Measurements from ENCODE around the gene ZNF860.

DNA sequence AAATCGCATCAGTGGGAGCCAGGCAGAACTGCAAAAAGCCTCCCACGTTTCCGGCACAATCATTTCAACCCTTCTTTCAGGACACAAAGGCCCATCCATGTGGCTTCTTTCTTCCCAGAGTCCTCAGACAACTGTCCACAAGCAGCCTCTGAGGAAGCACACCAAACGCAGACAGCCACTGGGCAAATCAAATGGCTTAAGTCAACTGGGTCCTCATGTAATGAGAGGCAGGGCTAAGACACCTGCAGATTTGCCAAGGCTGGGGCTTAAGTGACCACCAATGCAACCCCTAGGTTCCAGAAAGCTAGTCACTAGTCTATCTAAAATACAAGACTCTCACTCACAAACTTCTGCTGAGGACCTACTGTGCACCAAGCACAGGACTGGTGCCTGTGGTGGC is 8.5 kb upstream of the ZNF860 start:
- TF ChIP-seq, protein P1, sequence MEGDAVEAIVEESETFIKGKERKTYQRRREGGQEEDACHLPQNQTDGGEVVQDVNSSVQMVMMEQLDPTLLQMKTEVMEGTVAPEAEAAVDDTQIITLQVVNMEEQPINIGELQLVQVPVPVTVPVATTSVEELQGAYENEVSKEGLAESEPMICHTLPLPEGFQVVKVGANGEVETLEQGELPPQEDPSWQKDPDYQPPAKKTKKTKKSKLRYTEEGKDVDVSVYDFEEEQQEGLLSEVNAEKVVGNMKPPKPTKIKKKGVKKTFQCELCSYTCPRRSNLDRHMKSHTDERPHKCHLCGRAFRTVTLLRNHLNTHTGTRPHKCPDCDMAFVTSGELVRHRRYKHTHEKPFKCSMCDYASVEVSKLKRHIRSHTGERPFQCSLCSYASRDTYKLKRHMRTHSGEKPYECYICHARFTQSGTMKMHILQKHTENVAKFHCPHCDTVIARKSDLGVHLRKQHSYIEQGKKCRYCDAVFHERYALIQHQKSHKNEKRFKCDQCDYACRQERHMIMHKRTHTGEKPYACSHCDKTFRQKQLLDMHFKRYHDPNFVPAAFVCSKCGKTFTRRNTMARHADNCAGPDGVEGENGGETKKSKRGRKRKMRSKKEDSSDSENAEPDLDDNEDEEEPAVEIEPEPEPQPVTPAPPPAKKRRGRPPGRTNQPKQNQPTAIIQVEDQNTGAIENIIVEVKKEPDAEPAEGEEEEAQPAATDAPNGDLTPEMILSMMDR (IDR thresholded peaks at IDR 0.05; ENCODE audit: extremely low read depth in 1 of 2, insufficient read depth in 1 of 2, low read depth in 1 of 2, low read length in 2 of 2), result no peak
- TF ChIP-seq EZH2 (IDR thresholded peaks at IDR 0.05; ENCODE audit: borderline replicate concordance, low read depth, low read length, severe bottlenecking), result no peak

All from endothelial cell of umbilical vein (primary cell).